Activated naive CD8-positive, alpha-beta T cell treated with anti-CD3 and anti-CD28 coated beads for 36 hours (primary cell): ENCODE results near the gene MATK. TPM values are rescaled to one million over a fixed set of nuclear protein-coding genes. Genes with fewer than 3 reads are reported as not detected.
"Not testable (repeated sequence)": the region's sequence is repeated elsewhere in the genome, so short reads cannot be mapped to it uniquely, and the experiment has no call there.

ENCODE experiments used
- DNase-seq: peaks from one replicate; pipeline ENCODE4 v3.0.0; 2021
- H3K27ac Mint-ChIP-seq: one replicate; pipeline ENCODE4 v1.8.0; 2022; ENCODE audit warnings: mild to moderate bottlenecking, moderate library complexity, mixed read lengths
- H3K27me3 Mint-ChIP-seq: one replicate; pipeline ENCODE4 v1.8.0; 2022; ENCODE audit warnings: mild to moderate bottlenecking, mixed read lengths
- H3K36me3 Mint-ChIP-seq: one replicate; pipeline ENCODE4 v1.8.0; 2021; ENCODE audit warnings: mild to moderate bottlenecking, mixed read lengths
- H3K4me1 Mint-ChIP-seq: one replicate; pipeline ENCODE4 v1.8.0; 2021; ENCODE audit warnings: mixed read lengths
- H3K4me3 Mint-ChIP-seq: one replicate; pipeline ENCODE4 v1.8.0; 2022; ENCODE audit warnings: mild to moderate bottlenecking, moderate library complexity, mixed read lengths
- H3K9me3 Mint-ChIP-seq: one replicate; pipeline ENCODE4 v1.8.0; 2022; ENCODE audit warnings: mixed read lengths
- total RNA-seq, 2 experiments: library from RNA; stranded (reverse); gene quantifications; one replicate each; pipeline ENCODE4 v1.2.3, GENCODE V29; 2021

The MATK gene
- total RNA-seq, 2 experiments from 2014 or later = 32.1 to 33.8 TPM

GRCh38 chr19:3771906-3772455 is 14.2 kb downstream of the MATK start, which contains the start of gene RAX2:
Gene RAX2, minus strand, starts transcription at chr19:3772228. Its CDS starts 486 bp downstream, at chr19:3771742.
- H3K4me3 Mint-ChIP-seq = no peak within 1 kb of the TSS
- H3K9me3 Mint-ChIP-seq = no peaks in the 10 kb centered on the region
- peaks cover 1% of the 10 kb centered on the region for H3K36me3 Mint-ChIP-seq
- H3K4me1 Mint-ChIP-seq = no peaks in the 10 kb centered on the region
- DNase-seq = no peak
- H3K27me3 Mint-ChIP-seq = no peaks in the 10 kb centered on the region
- no peak within 1 kb of the TSS for H3K27ac Mint-ChIP-seq

GRCh38 chr19:3771000-3771905 is 14.9 kb downstream of the MATK start:
- peaks cover 7% of the 10 kb centered on the region for H3K4me1 Mint-ChIP-seq
- no peak for DNase-seq
- H3K9me3 Mint-ChIP-seq = no peaks in the 10 kb centered on the region
- H3K4me3 Mint-ChIP-seq = no peak overlapping the region
- H3K36me3 Mint-ChIP-seq = peaks cover 7% of the 10 kb centered on the region
- H3K27me3 Mint-ChIP-seq = no peaks in the 10 kb centered on the region
- no peak overlapping the region for H3K27ac Mint-ChIP-seq

DNA sequence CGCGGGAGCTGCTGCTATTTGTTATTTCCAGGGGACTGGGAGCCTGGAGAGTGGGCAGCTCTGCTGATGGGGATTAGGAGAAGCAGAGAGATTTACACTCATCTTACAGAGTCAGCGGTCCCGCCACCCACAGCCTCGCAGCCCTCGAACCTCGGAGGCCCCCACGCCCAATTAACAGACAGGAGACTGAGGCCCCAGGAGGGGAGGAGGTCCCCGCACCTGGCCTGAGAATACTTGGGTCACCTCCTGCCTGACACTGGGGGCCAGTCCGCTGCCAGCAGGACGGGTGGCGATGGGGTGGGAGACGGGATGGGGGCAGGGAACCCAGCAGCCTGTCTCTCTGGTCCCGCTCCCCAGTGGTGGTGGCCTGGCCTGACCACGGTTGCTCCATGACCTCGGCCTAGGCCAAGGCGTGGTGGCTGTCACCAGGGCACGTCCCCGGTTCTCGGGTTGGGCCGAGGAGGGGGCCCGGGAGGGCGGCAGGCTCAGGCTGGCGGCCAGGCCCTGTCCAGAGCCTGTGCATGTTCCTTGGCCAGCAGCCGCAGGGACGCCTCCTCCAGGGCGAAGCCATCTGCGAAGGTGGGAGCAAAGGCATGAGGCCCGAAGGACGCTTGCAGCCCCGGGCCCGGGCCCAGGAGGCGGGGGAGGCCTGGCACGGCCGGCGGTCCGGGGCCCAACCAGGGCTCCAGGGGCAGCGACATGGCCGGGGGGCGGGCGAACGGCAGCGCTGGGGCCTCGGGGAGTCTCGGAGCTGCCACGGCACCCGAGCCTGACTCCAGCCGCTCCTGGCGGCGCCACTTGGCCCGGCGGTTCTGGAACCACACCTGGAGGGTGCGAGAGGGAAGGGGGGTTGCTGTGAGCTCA is 15.8 kb downstream of the MATK start:
- Mint-ChIP-seq H3K4me1 (peaks cover 8% of the 10 kb centered on the region), H3K36me3 (peaks cover 9% of the 10 kb centered on the region), H3K9me3 (no peaks in the 10 kb centered on the region), H3K27me3 (no peaks in the 10 kb centered on the region), H3K4me3 (no peak overlapping the region), H3K27ac (no peak overlapping the region)
- DNase-seq = no peak

- H3K27me3 Mint-ChIP-seq = no peaks in the 10 kb centered on the region
- no peaks in the 10 kb centered on the region for H3K9me3 Mint-ChIP-seq
- H3K27ac Mint-ChIP-seq = no peak overlapping the region
- H3K4me3 Mint-ChIP-seq = no peak overlapping the region
- peaks cover 8% of the 10 kb centered on the region for H3K4me1 Mint-ChIP-seq
- peaks cover 9% of the 10 kb centered on the region for H3K36me3 Mint-ChIP-seq
- no peak for DNase-seq
These were observed 16.7 kb downstream of the MATK start for GRCh38 chr19:3769494-3769893.

GRCh38 chr19:3768748-3769099 is 17.5 kb downstream of the MATK start:
- Mint-ChIP-seq H3K4me3 (no peak overlapping the region), H3K9me3 (no peaks in the 10 kb centered on the region), H3K4me1 (peaks cover 8% of the 10 kb centered on the region), H3K27me3 (no peaks in the 10 kb centered on the region), H3K27ac (no peak overlapping the region), H3K36me3 (peaks cover 9% of the 10 kb centered on the region)
- no peak for DNase-seq

DNA sequence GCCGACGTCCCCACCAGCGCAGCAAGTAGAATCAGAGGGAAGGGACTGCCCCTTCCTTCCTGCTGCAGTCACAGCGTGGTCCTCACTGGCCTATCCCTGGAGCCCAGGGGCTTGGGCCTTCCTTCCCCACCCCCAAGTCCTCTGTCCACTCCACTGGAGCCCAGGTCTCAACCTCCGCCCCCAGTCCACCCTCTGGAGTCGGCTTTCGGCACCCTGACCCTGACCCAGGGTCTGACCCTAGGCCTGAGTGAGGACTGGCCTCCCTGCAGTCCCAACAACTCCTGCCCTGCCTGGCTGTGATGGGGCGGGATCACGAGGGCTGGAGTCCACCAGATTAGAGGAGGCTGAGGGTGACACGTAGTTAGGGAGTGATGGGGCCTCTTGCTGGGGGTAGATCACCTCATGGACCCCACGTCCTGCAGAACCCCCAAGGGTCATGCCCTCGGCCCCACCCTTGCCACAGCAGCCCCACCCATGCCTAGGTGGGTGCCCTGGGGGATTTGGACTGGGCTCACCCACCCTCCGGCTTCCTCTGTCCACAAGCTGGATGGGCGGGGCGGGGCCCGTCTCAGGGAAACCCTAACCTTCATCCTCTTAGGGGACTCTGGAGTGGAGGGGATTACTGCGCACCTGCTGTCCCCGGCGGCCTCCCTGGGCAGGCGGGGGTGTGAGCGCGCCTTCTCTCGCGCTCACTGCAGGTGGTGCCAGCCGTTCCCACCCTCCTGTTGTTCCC is 18.0 kb downstream of the MATK start:
- peaks cover 10% of the 10 kb centered on the region for H3K4me1 Mint-ChIP-seq
- no peak overlapping the region for H3K4me3 Mint-ChIP-seq
- no peaks in the 10 kb centered on the region for H3K9me3 Mint-ChIP-seq
- peaks cover 9% of the 10 kb centered on the region for H3K36me3 Mint-ChIP-seq
- no peak overlapping the region for H3K27ac Mint-ChIP-seq
- DNase-seq = no peak
- H3K27me3 Mint-ChIP-seq = no peaks in the 10 kb centered on the region

DNA sequence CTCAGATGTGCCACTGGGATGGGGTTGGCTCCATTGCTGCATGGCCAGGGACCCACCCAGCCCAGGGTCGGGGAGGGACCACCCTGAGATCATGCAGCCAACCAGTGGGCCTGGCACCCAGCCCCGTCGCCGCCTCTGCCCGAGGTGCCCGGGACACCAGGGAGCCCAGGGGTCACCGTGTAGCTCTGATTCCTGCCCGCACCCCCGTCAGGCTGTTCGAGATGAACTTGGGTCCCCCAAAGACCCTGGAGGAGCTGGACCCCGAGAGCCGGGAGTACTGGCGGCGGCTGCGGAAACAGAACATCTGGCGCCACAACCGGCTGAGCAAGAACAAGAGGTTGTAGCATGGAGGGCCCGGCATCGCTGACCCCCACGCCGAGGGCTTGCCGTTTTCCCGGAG is 19.1 kb downstream of the MATK start:
- H3K4me3 Mint-ChIP-seq = no peak overlapping the region
- no peak overlapping the region for H3K27ac Mint-ChIP-seq
- H3K36me3 Mint-ChIP-seq = peaks cover 14% of the 10 kb centered on the region

GRCh38 chr19:3766520-3766919 is 19.7 kb downstream of the MATK start:
- peaks cover 14% of the 10 kb centered on the region for H3K36me3 Mint-ChIP-seq
- peaks cover 21% of the 10 kb centered on the region for H3K4me1 Mint-ChIP-seq
- H3K27me3 Mint-ChIP-seq = peaks cover 5% of the 10 kb centered on the region
- H3K27ac Mint-ChIP-seq = peak overlapping the region; percentile 55
- H3K9me3 Mint-ChIP-seq = no peaks in the 10 kb centered on the region
- peak; percentile 37 for DNase-seq
- H3K4me3 Mint-ChIP-seq = no peak overlapping the region

More for the DNA sequence above, 19.1 kb downstream of the MATK start:
- DNase-seq = no peak
- peaks cover 16% of the 10 kb centered on the region for H3K4me1 Mint-ChIP-seq
- no peaks in the 10 kb centered on the region for H3K9me3 Mint-ChIP-seq
- peaks cover 5% of the 10 kb centered on the region for H3K27me3 Mint-ChIP-seq

DNA sequence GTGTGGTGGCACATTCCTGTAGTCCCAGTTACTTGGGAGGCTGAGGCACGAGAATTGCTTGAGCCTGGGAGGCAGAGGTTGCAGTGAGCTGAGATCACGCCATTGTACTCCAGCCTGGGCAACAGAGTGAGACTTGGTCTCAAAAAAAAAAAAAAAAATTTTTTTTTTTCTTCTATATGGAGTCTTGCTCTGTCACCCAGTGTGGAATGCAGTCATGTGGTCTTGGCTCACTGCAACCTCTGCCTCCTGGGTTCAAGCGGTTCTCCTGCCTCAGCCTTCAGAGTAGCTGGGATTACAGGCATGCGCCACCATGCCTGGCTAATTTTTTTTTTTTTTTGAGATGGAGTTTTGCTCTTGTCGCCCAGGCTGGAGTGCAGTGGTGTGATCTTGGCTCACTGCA is 20.4 kb downstream of the MATK start:
- DNase-seq, H3K4me3 Mint-ChIP-seq, H3K9me3 Mint-ChIP-seq, H3K27ac Mint-ChIP-seq, H3K27me3 Mint-ChIP-seq: not testable (repeated sequence)
- Mint-ChIP-seq H3K36me3 (peaks cover 20% of the 10 kb centered on the region), H3K4me1 (peaks cover 26% of the 10 kb centered on the region)

DNA sequence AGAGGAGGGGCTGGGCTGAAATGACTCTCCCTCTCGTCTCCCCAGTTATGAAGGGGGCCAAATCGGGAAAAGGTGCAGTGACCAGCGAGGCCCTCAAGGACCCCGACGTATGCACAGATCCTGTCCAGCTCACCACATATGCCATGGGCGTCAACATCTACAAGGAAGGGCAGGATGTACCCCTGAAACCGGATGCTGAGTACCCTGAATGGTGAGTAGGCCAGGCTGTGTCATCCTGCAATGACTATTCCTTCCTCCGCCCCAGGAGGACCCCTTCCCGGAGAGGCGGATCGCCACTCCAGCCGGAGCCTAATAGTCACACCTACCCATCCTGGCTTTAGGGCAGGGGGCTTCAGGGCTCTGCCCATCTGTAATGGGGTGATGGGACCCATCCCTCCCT is 21.1 kb downstream of the MATK start:
- no peak overlapping the region for H3K4me3 Mint-ChIP-seq
- H3K27ac Mint-ChIP-seq = no peak overlapping the region
- H3K9me3 Mint-ChIP-seq = no peaks in the 10 kb centered on the region
- DNase-seq = no peak
- peaks cover 30% of the 10 kb centered on the region for H3K4me1 Mint-ChIP-seq
- peaks cover 5% of the 10 kb centered on the region for H3K27me3 Mint-ChIP-seq
- H3K36me3 Mint-ChIP-seq = peaks cover 20% of the 10 kb centered on the region

- Mint-ChIP-seq H3K27ac (peak within 1 kb of the TSS; percentile 98), H3K36me3 (peaks cover 23% of the 10 kb centered on the region), H3K4me1 (peaks cover 31% of the 10 kb centered on the region)
These were observed 23.4 kb downstream of the MATK start, which contains the start of gene MRPL54 for GRCh38 chr19:3762501-3763459. Gene MRPL54, plus strand, starts transcription at chr19:3762682. Its CDS starts 19 bp downstream, at chr19:3762701.

GRCh38 chr19:3762130-3762473 is 24.1 kb downstream of the MATK start:
- Mint-ChIP-seq H3K4me3 (peak overlapping the region; percentile 98), H3K36me3 (peaks cover 23% of the 10 kb centered on the region), H3K27ac (peak overlapping the region; percentile 98), H3K4me1 (peaks cover 32% of the 10 kb centered on the region), H3K27me3 (peaks cover 5% of the 10 kb centered on the region), H3K9me3 (no peaks in the 10 kb centered on the region)
- DNase-seq = no peak

More at GRCh38 chr19:3762501-3763459, 23.4 kb downstream of the MATK start, which contains the start of gene MRPL54:
- H3K4me3 Mint-ChIP-seq = peak within 1 kb of the TSS; percentile 98
- no peaks in the 10 kb centered on the region for H3K9me3 Mint-ChIP-seq
- H3K27me3 Mint-ChIP-seq = peaks cover 5% of the 10 kb centered on the region
- DNase-seq = peak; percentile 99

GRCh38 chr19:3761382-3762129 is 24.6 kb downstream of the MATK start, which contains the start of gene APBA3:
Gene APBA3, minus strand, starts transcription at chr19:3761692. Its CDS starts 1,428 bp downstream, at chr19:3760264.
- H3K27me3 Mint-ChIP-seq = peaks cover 5% of the 10 kb centered on the region
- peaks cover 32% of the 10 kb centered on the region for H3K4me1 Mint-ChIP-seq
- H3K36me3 Mint-ChIP-seq = peaks cover 19% of the 10 kb centered on the region
- DNase-seq = peak; percentile 97
- H3K9me3 Mint-ChIP-seq = no peaks in the 10 kb centered on the region
- H3K4me3 Mint-ChIP-seq = peak within 1 kb of the TSS; percentile 98
- peak within 1 kb of the TSS; percentile 98 for H3K27ac Mint-ChIP-seq
